ENCODE measurements around the gene ZNF407.

DNA sequence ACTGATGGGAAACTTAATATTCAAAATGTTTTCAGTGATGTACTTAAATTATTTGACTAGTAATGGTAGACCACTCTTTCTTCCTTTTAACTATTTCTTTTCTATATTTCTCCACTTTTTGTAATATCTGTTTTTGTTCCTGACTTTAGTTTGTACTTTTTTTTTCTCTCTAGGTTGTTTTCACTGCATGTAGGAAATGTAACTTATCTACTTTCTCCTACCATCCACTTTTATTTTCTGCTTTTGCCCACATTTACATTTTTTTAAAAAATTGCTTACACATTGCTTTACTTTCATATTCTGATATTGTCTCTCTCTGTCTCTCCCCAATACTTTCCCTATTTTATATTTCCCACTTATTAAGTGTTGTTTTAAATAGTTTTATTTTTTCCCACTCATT is 47.0 kb downstream of the ZNF407 start:
- TF ChIP-seq CTCF (IDR thresholded peaks at IDR 0.05) (no peak), POLR2A (IDR thresholded peaks at IDR 0.05) (no peak)

Measured in adrenal gland (tissue), 5 donors.